ENCODE results near the gene ATP5PF. TPM values are rescaled to one million over a fixed set of nuclear protein-coding genes. Genes with fewer than 3 reads are reported as not detected.

Gene ATP5PF
- total RNA-seq, 1 experiment from 2014 or later: 132 TPM

DNA sequence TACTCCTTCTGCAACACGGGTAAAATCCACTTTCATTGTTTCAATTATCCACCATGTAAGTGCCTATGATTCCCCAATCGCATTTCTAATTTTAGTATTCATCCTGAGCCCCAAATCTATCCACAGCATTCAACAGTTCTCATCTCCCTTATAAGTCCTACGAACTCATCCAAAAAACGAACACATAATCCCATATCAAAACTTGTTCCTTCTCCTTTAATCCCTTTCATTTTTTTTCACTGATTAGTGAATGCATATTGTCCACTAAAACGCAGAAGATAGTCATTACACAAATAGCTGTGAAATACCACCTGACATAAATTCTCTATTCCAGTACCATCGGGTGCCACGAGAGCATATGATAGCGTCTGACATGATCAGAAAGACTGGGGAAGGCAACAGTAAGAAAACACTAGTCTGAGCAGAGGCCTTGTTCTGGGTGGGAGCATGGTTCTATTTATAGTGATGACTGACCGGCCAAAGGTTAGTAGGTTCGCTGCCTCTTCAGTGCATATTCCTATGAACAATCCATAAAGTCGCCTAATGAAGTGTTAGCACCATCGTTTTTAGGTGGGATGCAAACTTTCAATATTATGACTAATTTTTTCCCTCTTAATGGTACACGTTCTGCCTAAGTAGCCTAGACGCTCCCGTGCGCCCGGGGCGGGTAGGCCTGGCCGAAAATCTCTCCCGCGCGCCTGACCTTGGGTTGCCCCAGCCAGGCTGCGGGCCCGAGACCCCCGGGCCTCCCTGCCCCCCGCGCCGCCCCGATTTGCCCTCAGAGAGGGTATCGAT, 648 bp downstream of the ATP5PF start:
- Histone ChIP-seq H3K4me2 (ENCODE audit: low read length) (peak overlapping the region; percentile 76), H3K79me2 (ENCODE audit: insufficient read depth, low read length) (peaks cover 89% of the 10 kb centered on the region), H3K36me3 (ENCODE audit: control insufficient read depth in 1 of 2, insufficient read depth in 2 of 2, low read length in 2 of 2) (peaks cover 6 to 10% of the 10 kb centered on the region in 2 experiments; a peak in 3 of 4 replicates), H3K4me1 (ENCODE audit: control insufficient read depth in 1 of 2, insufficient read depth in 2 of 2, low read length in 2 of 2) (peaks cover 11 to 18% of the 10 kb centered on the region in 2 experiments), H3K9me2 (ENCODE audit: insufficient read depth) (no peaks in the 10 kb centered on the region), H3K9ac (ENCODE audit: low read length) (peak overlapping the region; percentile 95), H3K27me3 (ENCODE audit: insufficient read depth, low read length) (no peaks in the 10 kb centered on the region), H3K4me3 (replicated peaks in 1 of 2; ENCODE audit: low read depth in 1 of 2, low read length in 2 of 2) (peak overlapping the region; percentile 82 to 96), H2AFZ (ENCODE audit: low read depth, low read length, poor library complexity, severe bottlenecking) (no peak overlapping the region), H3K27ac (ENCODE audit: low read depth, low read length) (peak overlapping the region; percentile 91), H4K20me1 (ENCODE audit: insufficient read depth) (no peaks in the 10 kb centered on the region), H3K9me3 (ENCODE audit: control insufficient read depth in 1 of 2, insufficient read depth in 1 of 2, low read depth in 1 of 2, low read length in 2 of 2) (no peaks in the 10 kb centered on the region)
- DNase-seq (ENCODE audit: low read depth, low spot score) (no peak), ATAC-seq (peak; percentile 12)
- CTCF ChIA-PET: interaction anchor here (0.9 kb wide), 1 partner anchor 126 kb away, joined by 3 read pairs; the partner anchor contains the start of gene MRPL39
- BruUV-seq (replicated peaks): TSS peak; percentile 46
- RAD21 ChIA-PET (ENCODE audit: low non-redundant PET in 1 of 2, low total read pairs in 2 of 2, uncharacterized antibody in 2 of 2, unreplicated experiment in 2 of 2): no interaction called here
- POLR2A ChIA-PET: interaction anchor here (0.7 kb wide), 1 partner anchor 61 kb away, joined by 4 read pairs; no protein-coding TSS in a partner anchor
- TF ChIP-seq SIN3A (IDR thresholded peaks at IDR 0.05; ENCODE audit: low read depth): 0 out of 2 replicates have a peak, but pooled peaks have one; percentile 6
- no peak for TF ChIP-seq RAD21 (IDR thresholded peaks at IDR 0.05; ENCODE audit: low read depth)
- no peak for TF ChIP-seq EZH2phosphoT487 (IDR thresholded peaks at IDR 0.05; ENCODE audit: borderline replicate concordance)
- TF ChIP-seq ZFX (IDR thresholded peaks at IDR 0.05): peak; percentile 82
- TF ChIP-seq ATF3 (IDR thresholded peaks at IDR 0.05): no peak
- intact Hi-C loops (cut with micrococcal nuclease): loop anchor here (1.0 to 2.0 kb wide), 2 partner anchors 67 to 126 kb away; no protein-coding TSS in a partner anchor

DNA sequence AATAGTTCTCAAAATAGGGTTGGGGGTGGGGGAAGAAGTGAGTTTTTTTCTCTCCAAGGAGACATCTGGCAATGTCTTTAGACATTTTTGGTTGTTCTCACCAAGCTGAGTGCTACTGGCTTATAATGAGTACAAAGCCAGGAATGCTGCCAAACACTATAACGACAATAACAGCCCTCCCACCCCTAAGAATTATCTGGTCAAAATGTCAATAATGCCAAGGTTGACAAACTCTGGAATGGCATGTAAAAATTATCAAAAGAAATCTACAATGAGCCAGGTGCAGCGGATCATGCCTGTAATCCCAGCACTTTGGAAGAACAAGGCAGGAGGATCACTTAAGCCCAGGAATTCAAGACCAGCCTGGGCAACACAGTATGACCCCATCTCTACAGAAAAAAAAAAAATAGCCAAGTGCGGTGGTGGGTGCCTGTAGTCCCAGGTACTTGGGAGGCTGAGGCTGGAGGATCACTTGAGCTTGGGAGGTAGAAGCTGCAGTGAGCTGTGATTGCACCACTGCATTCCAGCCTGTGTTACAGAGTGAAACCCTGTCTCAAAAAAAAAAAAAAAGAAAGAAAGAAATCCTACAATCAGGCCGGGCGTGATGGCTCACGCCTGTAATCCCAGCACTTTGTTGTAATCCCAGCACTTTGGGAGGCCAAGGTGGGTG, 2.5 kb downstream of the ATP5PF start:
- CTCF ChIA-PET: no interaction called here
- TF ChIP-seq JUND (IDR thresholded peaks at IDR 0.05): no peak
- TF ChIP-seq, protein P1, sequence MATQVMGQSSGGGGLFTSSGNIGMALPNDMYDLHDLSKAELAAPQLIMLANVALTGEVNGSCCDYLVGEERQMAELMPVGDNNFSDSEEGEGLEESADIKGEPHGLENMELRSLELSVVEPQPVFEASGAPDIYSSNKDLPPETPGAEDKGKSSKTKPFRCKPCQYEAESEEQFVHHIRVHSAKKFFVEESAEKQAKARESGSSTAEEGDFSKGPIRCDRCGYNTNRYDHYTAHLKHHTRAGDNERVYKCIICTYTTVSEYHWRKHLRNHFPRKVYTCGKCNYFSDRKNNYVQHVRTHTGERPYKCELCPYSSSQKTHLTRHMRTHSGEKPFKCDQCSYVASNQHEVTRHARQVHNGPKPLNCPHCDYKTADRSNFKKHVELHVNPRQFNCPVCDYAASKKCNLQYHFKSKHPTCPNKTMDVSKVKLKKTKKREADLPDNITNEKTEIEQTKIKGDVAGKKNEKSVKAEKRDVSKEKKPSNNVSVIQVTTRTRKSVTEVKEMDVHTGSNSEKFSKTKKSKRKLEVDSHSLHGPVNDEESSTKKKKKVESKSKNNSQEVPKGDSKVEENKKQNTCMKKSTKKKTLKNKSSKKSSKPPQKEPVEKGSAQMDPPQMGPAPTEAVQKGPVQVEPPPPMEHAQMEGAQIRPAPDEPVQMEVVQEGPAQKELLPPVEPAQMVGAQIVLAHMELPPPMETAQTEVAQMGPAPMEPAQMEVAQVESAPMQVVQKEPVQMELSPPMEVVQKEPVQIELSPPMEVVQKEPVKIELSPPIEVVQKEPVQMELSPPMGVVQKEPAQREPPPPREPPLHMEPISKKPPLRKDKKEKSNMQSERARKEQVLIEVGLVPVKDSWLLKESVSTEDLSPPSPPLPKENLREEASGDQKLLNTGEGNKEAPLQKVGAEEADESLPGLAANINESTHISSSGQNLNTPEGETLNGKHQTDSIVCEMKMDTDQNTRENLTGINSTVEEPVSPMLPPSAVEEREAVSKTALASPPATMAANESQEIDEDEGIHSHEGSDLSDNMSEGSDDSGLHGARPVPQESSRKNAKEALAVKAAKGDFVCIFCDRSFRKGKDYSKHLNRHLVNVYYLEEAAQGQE (IDR thresholded peaks at IDR 0.05; ENCODE audit: low read depth): no peak
- TF ChIP-seq EZH2phosphoT487 (IDR thresholded peaks at IDR 0.05; ENCODE audit: borderline replicate concordance): no peak
- TF ChIP-seq POLR2A (IDR thresholded peaks at IDR 0.05; ENCODE audit: borderline replicate concordance, extremely low read depth, insufficient read depth, insufficient read length): no peak
- no peak for TF ChIP-seq SIN3A (IDR thresholded peaks at IDR 0.05; ENCODE audit: low read depth)
- no peak for TF ChIP-seq CBX3 (IDR thresholded peaks at IDR 0.05; ENCODE audit: low read depth)
- no peak for TF ChIP-seq TCF7L2 (IDR thresholded peaks at IDR 0.05; ENCODE audit: borderline replicate concordance, extremely low read depth, insufficient read depth, insufficient read length)
- TF ChIP-seq RAD21 (IDR thresholded peaks at IDR 0.05; ENCODE audit: low read depth): no peak
- Histone ChIP-seq H3K9ac (ENCODE audit: low read length) (no peak overlapping the region), H4K20me1 (ENCODE audit: insufficient read depth) (no peaks in the 10 kb centered on the region), H2AFZ (ENCODE audit: low read depth, low read length, poor library complexity, severe bottlenecking) (no peak overlapping the region), H3K27ac (ENCODE audit: low read depth, low read length) (no peak overlapping the region), H3K9me3 (ENCODE audit: control insufficient read depth in 1 of 2, insufficient read depth in 1 of 2, low read depth in 1 of 2, low read length in 2 of 2) (no peaks in the 10 kb centered on the region), H3K9me2 (ENCODE audit: insufficient read depth) (no peaks in the 10 kb centered on the region), H3K4me1 (ENCODE audit: control insufficient read depth in 1 of 2, insufficient read depth in 2 of 2, low read length in 2 of 2) (peaks cover 9 to 18% of the 10 kb centered on the region in 2 experiments), H3K4me3 (replicated peaks in 1 of 2; ENCODE audit: low read depth in 1 of 2, low read length in 2 of 2) (no peak overlapping the region), H3K4me2 (ENCODE audit: low read length) (no peak overlapping the region), H3K79me2 (ENCODE audit: insufficient read depth, low read length) (peaks cover 89% of the 10 kb centered on the region), H3K36me3 (ENCODE audit: control insufficient read depth in 1 of 2, insufficient read depth in 2 of 2, low read length in 2 of 2) (peaks cover 24 to 27% of the 10 kb centered on the region in 2 experiments; a peak in 3 of 4 replicates), H3K27me3 (ENCODE audit: insufficient read depth, low read length) (no peaks in the 10 kb centered on the region)
- POLR2A ChIA-PET: no interaction called here
- BruUV-seq (replicated peaks): no TSS peak
- ATAC-seq: no peak
- DNase-seq (ENCODE audit: low read depth, low spot score): no peak
- intact Hi-C loops (cut with micrococcal nuclease): no loop called here
- RAD21 ChIA-PET (ENCODE audit: low non-redundant PET in 1 of 2, low total read pairs in 2 of 2, uncharacterized antibody in 2 of 2, unreplicated experiment in 2 of 2): no interaction called here
